GM03348 (cell line): ENCODE data around the gene TBXT.
"Not testable (repeated sequence)": the region's sequence is repeated elsewhere in the genome, so short reads cannot be mapped to it uniquely, and the experiment has no call there.

Experiments used
- DNase-seq: peaks from one replicate; pipeline ENCODE4 v3.0.0; 2012; ENCODE audit warnings: low spot score

Gene TBXT, protein sequence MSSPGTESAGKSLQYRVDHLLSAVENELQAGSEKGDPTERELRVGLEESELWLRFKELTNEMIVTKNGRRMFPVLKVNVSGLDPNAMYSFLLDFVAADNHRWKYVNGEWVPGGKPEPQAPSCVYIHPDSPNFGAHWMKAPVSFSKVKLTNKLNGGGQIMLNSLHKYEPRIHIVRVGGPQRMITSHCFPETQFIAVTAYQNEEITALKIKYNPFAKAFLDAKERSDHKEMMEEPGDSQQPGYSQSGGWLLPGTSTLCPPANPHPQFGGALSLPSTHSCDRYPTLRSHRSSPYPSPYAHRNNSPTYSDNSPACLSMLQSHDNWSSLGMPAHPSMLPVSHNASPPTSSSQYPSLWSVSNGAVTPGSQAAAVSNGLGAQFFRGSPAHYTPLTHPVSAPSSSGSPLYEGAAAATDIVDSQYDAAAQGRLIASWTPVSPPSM

DNA sequence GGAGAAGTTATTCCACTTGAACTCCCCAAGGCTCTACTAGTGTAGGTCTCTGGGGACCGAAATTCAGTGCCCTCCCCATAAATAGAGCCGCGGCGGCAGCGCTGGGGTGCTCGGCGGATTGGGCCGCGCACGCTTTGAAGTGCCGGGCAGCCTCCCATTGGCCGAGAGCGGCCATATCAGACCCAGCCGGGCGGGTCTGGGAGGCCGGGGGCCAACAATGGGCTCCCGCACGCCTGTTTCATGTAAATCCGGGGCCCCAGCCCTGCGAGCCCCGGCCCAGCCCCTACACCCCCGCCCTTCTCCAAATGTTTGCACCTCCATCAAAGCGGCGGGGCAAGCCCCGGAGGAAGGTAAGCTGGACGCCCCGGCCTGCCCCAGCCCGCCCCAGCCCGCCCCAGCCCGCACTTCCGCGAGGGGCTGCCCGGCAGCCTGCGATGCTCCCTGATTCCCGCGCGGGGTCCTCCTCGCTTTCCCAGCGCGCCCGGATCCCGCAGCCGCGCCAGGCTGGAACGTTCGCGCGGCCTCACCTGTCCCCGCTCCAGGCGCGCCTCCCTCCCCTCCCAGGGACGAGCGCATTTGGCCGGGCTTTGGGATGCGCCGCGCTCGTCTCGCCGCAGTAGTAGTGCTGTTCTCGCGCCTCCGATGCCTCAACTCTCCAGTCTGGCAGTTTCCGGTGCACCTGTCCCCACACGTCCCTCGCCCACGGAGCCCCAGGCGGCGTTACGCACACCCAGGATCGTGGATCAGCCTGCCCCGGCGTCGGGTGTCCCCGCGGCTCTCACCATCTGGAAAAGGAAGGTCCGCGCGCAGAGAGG, at the start of gene TBXT:
Gene TBXT (minus strand): TSS at position 51 of the 815 bp plus-strand sequence. CDS start 260 bp downstream, outside the sequence.
- no peak for DNase-seq

GRCh38 chr6:166207284-166207561, 39.6 kb upstream of the TBXT start:
- DNase-seq: no peak

DNA sequence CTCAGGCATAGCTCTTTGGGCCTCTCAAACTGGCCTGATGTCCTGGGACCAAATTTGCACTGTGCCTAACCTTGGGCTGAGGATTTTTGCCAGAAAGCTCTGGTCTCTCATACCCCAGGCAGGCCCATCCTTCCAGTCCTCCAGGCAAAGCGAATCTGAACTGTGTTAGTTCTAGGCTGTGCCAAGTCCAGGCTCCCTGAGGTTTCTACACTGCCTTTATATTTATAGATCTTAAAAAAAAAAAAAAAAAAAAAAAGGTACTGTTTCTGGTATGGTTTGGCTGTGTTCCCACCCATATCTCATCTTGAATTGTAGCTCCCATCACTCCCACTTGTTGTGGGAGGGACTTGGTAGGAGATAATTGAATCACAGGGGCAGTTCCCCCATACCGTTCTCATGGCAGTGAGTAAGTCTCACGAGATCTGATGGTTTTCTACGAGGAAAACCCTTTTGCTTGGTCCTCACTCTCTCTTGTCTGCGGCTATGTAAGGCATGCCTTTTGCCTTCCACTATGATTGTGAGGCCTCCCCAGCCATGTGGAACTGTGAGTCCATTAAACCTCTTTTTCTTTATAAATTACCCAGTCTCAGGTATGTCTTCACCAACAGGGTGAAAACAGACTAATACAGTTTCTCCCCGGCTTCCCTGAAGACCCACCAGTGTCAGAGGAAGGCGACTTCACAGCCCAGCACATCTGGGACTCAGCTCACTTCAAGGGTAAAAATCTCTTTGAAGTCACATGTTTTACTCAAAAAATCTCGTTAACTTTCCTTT, 39.0 kb upstream of the TBXT start:
- no peak for DNase-seq

GRCh38 chr6:166206066-166206465, 38.4 kb upstream of the TBXT start:
- no peak for DNase-seq

GRCh38 chr6:166204852-166205650, 37.4 kb upstream of the TBXT start:
- no peak for DNase-seq

DNA sequence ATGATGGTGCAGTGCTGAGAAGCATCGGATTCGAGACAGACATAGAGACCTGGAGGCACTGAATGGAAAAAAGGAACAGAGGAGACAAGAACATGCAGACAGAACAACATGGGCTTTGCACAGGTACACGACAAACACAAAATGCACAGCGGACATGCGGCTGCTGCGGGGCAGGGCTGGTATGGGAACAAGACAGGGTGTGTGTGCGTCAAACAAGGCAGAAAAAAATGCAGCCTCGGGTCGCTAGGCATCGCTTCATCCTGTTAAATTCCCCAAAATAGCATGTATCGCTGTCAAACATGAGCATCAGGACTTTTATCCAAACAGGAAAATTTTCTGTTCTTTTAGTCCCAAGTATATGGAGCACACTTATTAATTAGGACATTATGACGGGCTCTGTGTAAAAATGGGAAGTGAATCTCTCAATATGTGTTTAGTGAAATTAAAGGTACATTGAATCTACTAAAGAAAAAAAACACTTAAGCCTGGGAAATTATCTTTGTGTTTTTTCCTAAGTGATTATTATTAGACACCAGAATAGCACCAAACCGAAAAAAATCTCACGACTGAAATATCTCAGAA, 36.1 kb upstream of the TBXT start:
- DNase-seq: no peak

DNA sequence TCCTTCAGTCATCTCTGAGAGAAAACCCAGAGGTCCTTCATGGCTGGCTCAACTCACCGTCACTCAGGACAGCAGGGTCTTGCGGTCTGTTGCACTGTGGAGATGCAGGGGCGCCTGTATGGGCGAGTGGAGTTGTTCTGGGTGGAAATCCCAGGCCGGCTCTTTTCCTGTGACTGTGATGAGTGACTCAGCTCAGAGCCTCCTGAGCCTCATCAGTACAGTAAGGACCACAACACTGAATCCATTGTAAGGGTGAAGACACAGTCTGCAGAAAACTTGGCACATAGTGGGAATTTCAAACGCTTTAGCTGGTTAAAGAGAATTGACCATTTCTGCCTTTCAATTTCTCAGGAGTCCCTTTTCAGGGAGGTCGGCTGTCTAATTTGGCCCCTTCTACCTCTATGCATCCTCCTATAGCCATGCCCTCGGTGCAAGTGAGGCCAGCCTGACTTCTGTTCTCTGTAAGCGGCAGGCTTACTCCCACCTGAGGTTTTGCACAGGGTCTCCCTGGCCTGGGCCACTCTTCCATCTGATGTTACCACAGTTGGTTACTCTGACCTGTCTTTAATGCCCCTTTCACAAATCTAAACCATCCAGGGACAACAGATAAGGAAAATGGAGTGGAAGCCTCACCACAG, 35.5 kb upstream of the TBXT start:
- DNase-seq: no peak

DNA sequence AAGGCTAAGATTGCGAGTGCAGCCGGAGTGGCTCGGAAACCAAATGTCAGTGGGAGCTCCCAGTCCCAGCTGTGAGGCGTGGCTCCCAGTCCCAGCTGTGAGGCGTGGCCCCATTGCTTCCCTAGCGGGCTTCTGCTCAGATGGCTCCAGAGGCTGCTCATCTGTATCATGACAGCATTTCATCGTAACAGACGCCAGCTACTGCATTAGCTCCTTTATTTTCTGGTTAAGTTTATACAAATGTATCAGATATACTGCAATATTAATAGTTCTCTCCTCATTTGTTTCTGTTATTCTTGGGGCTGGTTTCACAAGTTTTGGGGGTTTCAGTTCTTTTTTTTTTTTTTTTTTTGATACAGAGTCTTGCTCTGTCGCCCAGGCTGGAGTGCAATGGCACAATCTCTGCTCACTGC, 34.7 kb upstream of the TBXT start:
- no peak for DNase-seq

DNA sequence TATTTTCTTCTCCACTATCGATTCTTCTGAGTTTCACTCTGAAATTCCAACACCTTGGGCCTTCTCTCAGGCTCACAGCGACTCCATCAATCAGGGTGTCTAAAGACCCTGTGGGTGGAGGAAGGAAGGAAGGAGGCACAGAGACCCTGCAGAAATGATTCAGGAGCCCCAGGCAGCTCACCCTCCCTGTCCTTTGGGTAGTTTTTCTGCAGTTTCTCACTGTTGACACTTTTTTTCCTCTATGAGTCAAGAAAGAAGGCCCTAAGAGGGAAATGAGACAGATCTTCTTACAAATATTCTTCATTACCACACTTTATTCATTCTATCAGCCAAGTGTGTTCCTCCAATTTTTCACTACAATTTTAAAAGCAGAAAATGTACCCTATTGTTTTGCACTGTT, 34.2 kb upstream of the TBXT start:
- no peak for DNase-seq

- DNase-seq: no peak
These were observed 29.7 kb upstream of the TBXT start for GRCh38 chr6:166197361-166197760.

DNA sequence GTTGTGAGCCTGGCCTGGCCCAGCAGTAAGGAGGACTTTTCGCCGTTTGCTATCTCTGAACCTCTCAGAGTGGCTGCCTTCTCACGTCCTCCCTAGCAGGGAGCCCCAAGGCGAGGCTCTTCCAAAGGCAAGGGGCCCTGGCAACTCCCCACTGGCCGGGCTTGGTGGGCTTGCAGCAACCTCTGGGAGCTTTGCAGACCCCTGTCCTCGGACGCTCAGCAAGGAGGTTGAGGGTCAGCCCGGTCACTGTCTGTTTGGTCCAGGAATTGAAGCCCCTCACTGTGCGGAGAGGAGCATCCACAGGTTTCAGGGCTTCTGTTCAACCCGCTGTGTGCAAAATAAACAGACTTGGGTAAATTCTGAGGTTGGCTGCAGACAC, 28.2 kb upstream of the TBXT start:
- DNase-seq: no peak

DNA sequence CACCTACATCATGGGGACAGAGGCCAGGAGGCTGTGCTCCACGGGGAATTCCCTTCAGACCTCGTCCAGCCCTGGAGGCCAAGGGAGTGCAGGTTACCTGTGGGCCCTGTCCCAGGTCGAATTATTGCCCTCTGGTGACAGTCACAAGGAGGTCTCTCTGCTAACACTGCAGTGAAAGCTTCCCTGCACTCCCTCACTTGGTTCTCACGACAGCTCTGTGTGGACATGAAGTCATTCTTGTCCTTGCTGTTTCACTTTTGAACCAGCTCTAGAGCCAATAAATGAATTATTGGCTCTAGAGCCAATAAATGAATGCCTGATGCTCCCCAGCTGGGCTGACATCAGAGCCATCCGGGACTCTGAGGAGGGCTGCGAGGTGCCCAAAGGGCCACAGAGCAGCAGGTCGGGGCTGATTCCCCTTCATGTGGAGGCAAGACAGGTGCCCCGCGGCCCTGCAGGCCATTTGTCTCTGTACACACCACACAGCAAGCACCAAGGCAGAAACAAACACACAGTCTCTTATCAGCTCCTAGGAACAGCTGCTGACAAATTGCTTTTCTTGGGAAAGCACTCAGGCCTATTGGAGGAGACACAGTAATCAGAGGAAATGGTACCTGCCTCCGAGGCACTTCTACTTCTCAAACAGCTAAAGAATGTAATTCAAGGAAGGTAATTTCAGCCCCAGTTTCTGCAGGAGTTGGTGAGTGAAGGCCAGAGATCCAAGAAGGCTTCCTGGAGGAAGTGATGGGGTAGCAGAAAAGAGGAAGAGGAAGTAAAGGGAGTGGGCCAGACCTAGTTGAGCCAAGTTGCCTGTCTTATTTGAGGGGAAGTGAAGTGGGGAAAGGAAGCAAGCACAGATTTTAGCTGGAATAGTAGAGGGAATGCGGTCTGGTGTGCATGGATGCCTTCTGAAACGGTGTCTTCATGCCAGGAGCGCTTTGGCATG, 27.5 kb upstream of the TBXT start:
- no peak for DNase-seq

DNA sequence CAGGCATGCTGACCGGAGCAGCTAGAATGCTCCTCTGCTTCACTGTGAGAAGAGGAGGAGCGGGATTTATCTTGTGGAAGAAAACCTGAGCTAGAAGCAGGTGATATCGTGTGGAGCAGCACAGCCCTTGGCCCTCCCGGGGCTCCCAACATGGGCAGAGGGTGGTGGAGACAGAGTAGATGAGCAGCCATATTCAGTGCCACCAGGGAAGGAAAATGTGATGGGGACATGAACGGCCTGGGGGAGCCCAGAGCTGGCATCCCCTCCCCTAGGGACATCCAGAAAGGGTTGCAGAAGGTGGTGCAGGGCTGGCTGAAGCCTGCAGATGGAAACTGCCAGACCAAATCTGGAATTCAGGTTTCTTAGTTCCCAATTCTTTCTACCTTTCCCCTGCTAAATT, 24.9 kb upstream of the TBXT start:
- no peak for DNase-seq

DNA sequence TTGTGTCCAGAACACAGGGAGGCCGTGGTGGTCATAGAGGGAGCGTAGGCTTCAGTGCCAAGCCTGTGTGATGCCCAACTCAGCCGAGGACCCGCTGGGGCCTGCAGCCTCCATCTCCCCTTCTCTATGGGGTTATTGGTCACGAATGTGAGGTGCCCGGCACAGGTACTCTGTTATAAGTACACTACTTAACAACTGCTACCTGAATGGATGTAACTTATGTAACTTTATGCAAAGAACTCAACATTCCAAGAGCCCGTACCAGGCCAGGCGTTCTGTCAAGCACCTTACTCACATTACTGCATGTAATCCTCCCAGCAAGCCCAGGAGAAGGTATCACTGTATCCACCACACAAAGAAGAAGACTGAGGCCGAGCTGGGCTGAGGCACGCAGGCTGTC, 24.5 kb upstream of the TBXT start:
- no peak for DNase-seq

- no peak for DNase-seq
These were observed 12.1 kb upstream of the TBXT start for GRCh38 chr6:166179704-166180103.

GRCh38 chr6:166176106-166176505, 8.5 kb upstream of the TBXT start:
- no peak for DNase-seq

DNA sequence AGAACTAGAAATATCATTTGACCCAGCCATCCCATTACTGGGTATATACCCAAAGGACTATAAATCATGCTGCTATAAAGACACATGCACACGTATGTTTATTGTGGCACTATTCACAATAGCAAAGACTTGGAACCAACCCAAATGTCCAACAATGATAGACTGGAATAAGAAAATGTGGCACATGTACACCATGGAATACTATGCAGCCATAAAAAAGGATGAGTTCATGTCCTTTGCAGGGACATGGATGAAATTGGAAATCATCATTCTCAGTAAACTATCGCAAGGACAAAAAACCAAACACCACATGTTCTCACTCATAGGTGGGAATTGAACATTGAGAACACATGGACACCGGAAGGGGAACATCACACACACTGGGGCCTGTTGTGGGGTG, 7.4 kb upstream of the TBXT start:
- not testable (repeated sequence) for DNase-seq

DNA sequence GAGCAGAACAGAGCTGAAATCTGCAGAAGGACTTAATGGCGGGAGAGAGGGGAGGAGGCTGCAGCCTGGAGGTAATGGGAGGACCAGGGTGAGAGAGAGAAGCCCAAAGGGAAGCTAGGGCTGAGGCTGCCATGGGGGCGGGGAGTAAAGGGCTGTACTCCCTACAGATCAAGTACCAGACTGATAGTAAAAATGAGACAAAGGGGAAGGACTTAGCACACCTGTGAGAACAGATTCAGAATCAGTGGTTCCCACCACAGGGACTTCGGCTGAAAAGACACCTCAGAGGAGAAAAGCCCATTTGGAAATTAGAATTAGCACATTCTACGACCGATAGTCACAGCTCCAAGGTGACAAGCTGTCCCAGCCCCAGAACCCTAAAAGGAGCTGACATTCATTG, 6.4 kb upstream of the TBXT start:
- no peak for DNase-seq

DNA sequence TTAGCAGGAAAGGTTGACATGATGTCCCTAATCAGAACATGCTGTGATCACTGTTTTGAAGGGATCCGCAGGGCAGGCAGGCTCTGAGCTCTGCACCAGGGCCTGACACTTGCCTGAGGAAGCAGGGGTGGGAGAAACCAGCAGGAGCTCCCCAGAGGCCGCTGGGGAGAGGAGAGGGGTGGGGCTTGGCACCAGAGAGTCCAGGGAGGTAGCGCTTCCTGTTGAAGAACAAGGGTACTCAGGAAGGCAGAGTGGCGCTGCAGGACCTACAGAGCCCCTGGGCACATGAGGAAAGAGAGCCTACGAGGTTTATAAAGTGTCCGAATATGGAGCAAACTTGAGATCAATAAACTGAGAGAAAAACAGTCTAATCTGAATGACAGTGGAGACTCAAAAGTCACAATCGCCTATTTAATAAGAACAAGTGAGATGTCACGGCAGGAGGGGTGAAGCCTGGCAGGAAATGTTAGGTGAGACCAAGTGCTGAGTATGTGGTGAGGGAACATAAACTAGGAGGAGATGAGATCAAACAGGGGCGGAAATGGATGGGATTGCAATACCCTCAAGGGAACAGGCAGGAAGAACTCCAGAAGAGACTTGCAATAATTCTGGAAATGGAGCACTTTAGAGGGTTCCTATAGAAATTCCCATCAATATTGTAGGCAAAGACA, 5.8 kb upstream of the TBXT start:
- no peak for DNase-seq
